A549 (cell line): ENCODE measurements around the gene RUBCN. TPM values are rescaled to one million over a fixed set of nuclear protein-coding genes. Genes with fewer than 3 reads are reported as not detected.

ENCODE experiments used
- ATAC-seq, 2 experiments: fragments of 200-7000 bp in 1 of 2; fragments of >200 bp in 1 of 2; cut with Nextera tagmentation in 1 of 2; cut with Tn5 transposase in 1 of 2; 3 replicates each; pipeline versions ENCODE4 v1.8.0 to v1.9.1; 2018 to 2020; ENCODE audit warnings: mild to moderate bottlenecking in 1 of 2, moderate library complexity in 1 of 2
- CTCF ChIA-PET: fragments of 300-600 bp; sonication (Branson Sonifier 250); formaldehyde crosslinking; extraction: SDS; loops from one replicate; lab custom pipeline; 2021; ENCODE audit warnings: antibody characterized with exemption, inconsistent platforms; lab: Yijun Ruan, JAX
- POLR2A ChIA-PET: fragments of 350-600 bp; formaldehyde crosslinking; extraction: SDS; loops from one replicate; lab custom pipeline; 2021; ENCODE audit warnings: antibody characterized with exemption, inconsistent platforms; lab: Yijun Ruan, JAX
- DNase-seq, 2 experiments: peaks; one replicate each; pipeline versions ENCODE4 v3.0.0 to v3.0.0-alpha.2; 2011 to 2016; ENCODE audit warnings: low read depth in 1 of 2, low spot score in 1 of 2
- FAIRE-seq: peaks from 2 replicates; lab custom pipeline; 2011; peaks lifted over from hg19 to GRCh38; lab: Jason Lieb, UNC
- H3K27ac ChIP-seq, 2 experiments: fragments of >200 bp; sonication (Bioruptor Twin); formaldehyde crosslinking; 3 replicates each; pipeline ENCODE4 v1.5.1; 2016 to 2017
- H3K4me1 ChIP-seq: fragments of >200 bp; sonication (Bioruptor Twin); formaldehyde crosslinking; 3 replicates; pipeline ENCODE4 v1.6.1; 2016
- H3K4me2 ChIP-seq: fragments of >200 bp; sonication (Bioruptor Twin); formaldehyde crosslinking; 3 replicates; pipeline ENCODE4 v1.6.1; 2016
- H3K4me3 ChIP-seq: fragments of >200 bp; sonication (Bioruptor Twin); formaldehyde crosslinking; 3 replicates; pipeline ENCODE4 v1.5.1; 2016
- H3K9me3 ChIP-seq: fragments of >200 bp; sonication (Bioruptor Twin); formaldehyde crosslinking; 3 replicates; pipeline ENCODE4 v1.6.1; 2016
- ATOH8 ChIP-seq: fragments of 250-450 bp; sonication (Bioruptor Pico); IDR thresholded peaks from 2 replicates; pipeline ENCODE4 v1.5.0; 2020; ENCODE audit warnings: low read depth, mild to moderate bottlenecking, moderate library complexity
- BCL3 ChIP-seq: fragments of >200 bp; sonication (Bioruptor Twin); formaldehyde crosslinking; IDR thresholded peaks from 3 replicates; pipeline ENCODE4 v1.6.1; 2016
- CBX8 ChIP-seq: fragments of 200-600 bp; sonication (generic); IDR thresholded peaks from 2 replicates; pipeline ENCODE4 v1.6.1; 2016
- CHD4 ChIP-seq: fragments of 200-600 bp; sonication (generic); IDR thresholded peaks from 2 replicates; pipeline ENCODE4 v1.6.1; 2016; ENCODE audit warnings: antibody characterized with exemption, mild to moderate bottlenecking, borderline replicate concordance
- CTCF ChIP-seq: fragments of >200 bp; sonication (Bioruptor Twin); formaldehyde crosslinking; IDR thresholded peaks from 3 replicates; pipeline ENCODE4 v1.5.1; 2016
- EHF ChIP-seq: fragments of 250-450 bp; sonication (Bioruptor Pico); IDR thresholded peaks from 2 replicates; pipeline ENCODE4 v1.5.0; 2020; ENCODE audit warnings: mild to moderate bottlenecking
- FOSB ChIP-seq: fragments of 250-450 bp; sonication (Bioruptor Pico); IDR thresholded peaks from 2 replicates; pipeline ENCODE4 v1.5.0; 2020; ENCODE audit warnings: mild to moderate bottlenecking, moderate library complexity
- FOSL2 ChIP-seq, 2 experiments: fragments of 450-650 bp in 1 of 2; fragments of >200 bp in 1 of 2; sonication (Bioruptor Twin) in 1 of 2; formaldehyde crosslinking; IDR thresholded peaks; 2 replicates each; pipeline versions ENCODE4 v1.5.0 to v1.6.1; 2016 to 2020; ENCODE audit warnings: mild to moderate bottlenecking in 1 of 2, moderate library complexity in 1 of 2
- FOXS1 ChIP-seq: fragments of 250-450 bp; sonication (Bioruptor Pico); IDR thresholded peaks from 2 replicates; pipeline ENCODE4 v1.5.0; 2020; ENCODE audit warnings: mild to moderate bottlenecking, moderate library complexity
- HOXA7 ChIP-seq: fragments of 250-450 bp; sonication (Bioruptor Pico); IDR thresholded peaks from 2 replicates; pipeline ENCODE4 v1.5.0; 2020; ENCODE audit warnings: mild to moderate bottlenecking, moderate library complexity
- JUNB ChIP-seq: fragments of >200 bp; sonication (Bioruptor Twin); formaldehyde crosslinking; IDR thresholded peaks from 2 replicates; pipeline ENCODE4 v1.6.1; 2016
- KDM1A ChIP-seq: fragments of 200-600 bp; sonication (generic); IDR thresholded peaks from 2 replicates; pipeline ENCODE4 v1.6.1; 2016; ENCODE audit warnings: low read depth, mild to moderate bottlenecking
- MAFK ChIP-seq: fragments of 450-650 bp; IDR thresholded peaks from 2 replicates; pipeline ENCODE4 v1.6.1; 2014; ENCODE audit not compliant: partially characterized antibody
- MAX ChIP-seq: IDR thresholded peaks from 2 replicates; pipeline ENCODE4 v1.6.1; 2012
- MYC ChIP-seq: IDR thresholded peaks from 2 replicates; pipeline ENCODE4 v1.6.1; 2012; ENCODE audit warnings: mild to moderate bottlenecking, inconsistent platforms, low read length, improper control_type of control experiment, borderline replicate concordance
- NFE2L2 ChIP-seq: fragments of 150-350 bp; conservative IDR thresholded peaks from 2 replicates; pipeline ENCODE4 v1.6.1; 2014; ENCODE audit warnings: low read length
- RAD21 ChIP-seq, 2 experiments: fragments of >200 bp in 1 of 2; sonication (Bioruptor Twin) in 1 of 2; formaldehyde crosslinking in 1 of 2; IDR thresholded peaks in 1 of 2; conservative IDR thresholded peaks in 1 of 2; 2 replicates in 1 of 2; 3 replicates in 1 of 2; pipeline ENCODE4 v1.6.1; 2012 to 2018; ENCODE audit warnings: inconsistent platforms in 1 of 2
- RARB ChIP-seq: fragments of 250-450 bp; sonication (Bioruptor Pico); IDR thresholded peaks from 2 replicates; pipeline ENCODE4 v1.8.0; 2021; ENCODE audit warnings: mild to moderate bottlenecking, moderate library complexity
- RCOR1 ChIP-seq: fragments of 150-350 bp; IDR thresholded peaks from 2 replicates; pipeline ENCODE4 v1.6.1; 2014; ENCODE audit warnings: antibody characterized with exemption, low read length, low read depth
- SMC3 ChIP-seq: fragments of >200 bp; sonication (Bioruptor Twin); formaldehyde crosslinking; IDR thresholded peaks from 3 replicates; pipeline ENCODE4 v1.6.1; 2018; ENCODE audit warnings: inconsistent platforms
- SREBF2 ChIP-seq: fragments of 450-650 bp; IDR thresholded peaks from 2 replicates; pipeline ENCODE4 v1.6.1; 2014; ENCODE audit warnings: mild to moderate bottlenecking, moderate library complexity
- TP53 ChIP-seq: fragments of 250-450 bp; sonication (Bioruptor Pico); IDR thresholded peaks from 2 replicates; pipeline ENCODE4 v1.5.0; 2021; ENCODE audit warnings: mild to moderate bottlenecking, moderate library complexity
- ZC3H11A ChIP-seq: fragments of 450-650 bp; IDR thresholded peaks from 2 replicates; pipeline ENCODE4 v1.6.1; 2014; ENCODE audit warnings: antibody characterized with exemption, mild to moderate bottlenecking
- ZNF302 ChIP-seq: fragments of 250-450 bp; sonication (Bioruptor Pico); IDR thresholded peaks from 2 replicates; pipeline ENCODE4 v1.9.0; 2021; ENCODE audit warnings: inconsistent platforms, mild to moderate bottlenecking, moderate library complexity
- WGBS: methylation state at CpG from one replicate; pipeline ENCODE4 v1.1.6; 2017; ENCODE audit errors: missing lambda C conversion rate; 5-methylcytosine and 5-hydroxymethylcytosine counted together
- polyA plus RNA-seq, 4 experiments: library from polyadenylated mRNA; depleted of rRNA in 3 of 4; stranded (reverse); fragments of >200 nt; fragmentation: RNase III in 1 of 4; extraction: RNeasy Plus Mini Kit Qiagen cat#74134 plus additional on column Dnase treatment in 1 of 4; gene quantifications; 2 replicates in 3 of 4; 3 replicates in 1 of 4; pipeline ENCODE4 v1.2.3, GENCODE V29; 2011 to 2017

The RUBCN gene
- polyA plus RNA-seq, 2 of the 4 experiments (the other 2 are of a cell fraction): 6.5 to 8.2 TPM

- 98% methylated on average over 6 of the region's 6 CpGs for WGBS
- POLR2A ChIA-PET: no interaction called here
These were observed 39.3 kb downstream of the RUBCN start for GRCh38 chr3:197697355-197697754.

GRCh38 chr3:197694251-197694650 lies 42.5 kb downstream of the RUBCN start:
- ChIA-PET POLR2A (interaction anchor here (0.6 kb wide), 1 partner anchor 125 kb away, joined by 6 read pairs; no protein-coding TSS in a partner anchor), CTCF (no interaction called here)
- no peak for TF ChIP-seq HOXA7 (CRISPR knock-in tag)
- no peak for TF ChIP-seq FOSB (CRISPR knock-in tag)
- TF ChIP-seq RARB (CRISPR knock-in tag): no peak
- no peak for TF ChIP-seq RAD21 (conservative IDR thresholded peaks at IDR 0.05 in 1 of 2, IDR thresholded peaks at IDR 0.05 in 1 of 2)
- no peak for TF ChIP-seq BCL3
- no peak for TF ChIP-seq SREBF2
- TF ChIP-seq ATOH8 (CRISPR knock-in tag): no peak
- TF ChIP-seq KDM1A: no peak
- TF ChIP-seq MYC: no peak
- TF ChIP-seq CBX8: no peak
- Histone ChIP-seq H3K4me1 (no peaks in the 10 kb centered on the region), H3K4me3 (no peak overlapping the region), H3K9me3 (no peaks in the 10 kb centered on the region), H3K27ac (no peak overlapping the region), H3K4me2 (no peak overlapping the region)
- ATAC-seq: no peak
- WGBS: 94% methylated on average over 7 of the region's 7 CpGs
- DNase-seq: no peak
- FAIRE-seq: no peak

More at GRCh38 chr3:197697355-197697754, 39.3 kb downstream of the RUBCN start:
- Histone ChIP-seq H3K4me1 (no peaks in the 10 kb centered on the region), H3K4me2 (no peak overlapping the region), H3K27ac (no peak overlapping the region)
- ATAC-seq: no peak
- FAIRE-seq: no peak
- CTCF ChIA-PET: no interaction called here
- TF ChIP-seq JUNB (no peak), ZC3H11A (no peak), TP53 (CRISPR knock-in tag) (no peak), FOXS1 (CRISPR knock-in tag) (no peak), NFE2L2 (no peak), ZNF302 (no peak), EHF (CRISPR knock-in tag) (no peak), MAX (no peak), CHD4 (no peak), FOSL2 (IDR thresholded peaks at IDR 0.05) (no peak), FOSL2 (CRISPR knock-in tag; IDR thresholded peaks at IDR 0.05) (no peak), MAFK (no peak), SMC3 (no peak), RCOR1 (no peak), CBX8 (no peak), CTCF (no peak)
- TF ChIP-seq, all 56 proteins: peak for 0
- DNase-seq: no peak
- Histone ChIP-seq H3K4me3 (no peak overlapping the region), H3K9me3 (no peaks in the 10 kb centered on the region)
